NT2/D1 (cell line): Measurements from ENCODE around the gene CLCN5.

Source experiments
- DNase-seq: peaks from one replicate; pipeline ENCODE4 v3.0.0-alpha.2; 2011; ENCODE audit warnings: low read depth, low spot score
- H3K27me3 ChIP-seq: 2 replicates; pipeline ENCODE4 v1.6.0; 2011; ENCODE audit warnings: mild to moderate bottlenecking; ENCODE audit not compliant: insufficient read length, insufficient read depth
- H3K36me3 ChIP-seq: 2 replicates; pipeline ENCODE4 v1.6.1; 2011; ENCODE audit warnings: mild to moderate bottlenecking, low read length, mixed read lengths; ENCODE audit not compliant: insufficient read depth, insufficient read length
- H3K4me1 ChIP-seq: 2 replicates; pipeline ENCODE4 v1.5.1; 2011; ENCODE audit not compliant: insufficient read depth, insufficient read length
- H3K4me3 ChIP-seq: 2 replicates; pipeline ENCODE4 v1.5.1; 2011; ENCODE audit warnings: low read depth; ENCODE audit not compliant: insufficient read length
- H3K9ac ChIP-seq: 2 replicates; pipeline ENCODE4 v1.6.0; 2011; ENCODE audit warnings: low read depth; ENCODE audit not compliant: insufficient read length
- H3K9me3 ChIP-seq: 2 replicates; pipeline ENCODE4 v1.5.1; 2011; ENCODE audit warnings: mild to moderate bottlenecking, low read length; ENCODE audit not compliant: insufficient read depth
- SUZ12 ChIP-seq: IDR thresholded peaks from 2 replicates; pipeline ENCODE4 v1.6.1; 2011; ENCODE audit not compliant: insufficient read length, insufficient read depth; ENCODE audit errors: extremely low read depth
- YY1 ChIP-seq: IDR thresholded peaks from 2 replicates; pipeline ENCODE4 v1.6.1; 2011; ENCODE audit not compliant: insufficient read length, insufficient read depth
- ZNF274 ChIP-seq: IDR thresholded peaks from 2 replicates; pipeline ENCODE4 v1.6.1; 2011; ENCODE audit warnings: mild to moderate bottlenecking, low read depth, low read length

The CLCN5 gene

GRCh38 chrX:50036426-50036825 lies 114.0 kb downstream of the CLCN5 start:
- no peaks in the 10 kb centered on the region for H3K27me3 ChIP-seq
- no peak for DNase-seq
- no peaks in the 10 kb centered on the region for H3K36me3 ChIP-seq
- H3K9me3 ChIP-seq: no peaks in the 10 kb centered on the region
- H3K4me3 ChIP-seq: no peak overlapping the region
- no peak overlapping the region for H3K9ac ChIP-seq
- no peaks in the 10 kb centered on the region for H3K4me1 ChIP-seq
- TF ChIP-seq SUZ12 (no peak), YY1 (no peak), ZNF274 (no peak)

GRCh38 chrX:50045823-50046222 lies 123.4 kb downstream of the CLCN5 start:
- DNase-seq: no peak
- H3K27me3 ChIP-seq: no peaks in the 10 kb centered on the region
- no peak overlapping the region for H3K4me3 ChIP-seq
- H3K9ac ChIP-seq: no peak overlapping the region
- peaks cover 2% of the 10 kb centered on the region for H3K36me3 ChIP-seq
- no peaks in the 10 kb centered on the region for H3K9me3 ChIP-seq
- no peaks in the 10 kb centered on the region for H3K4me1 ChIP-seq
- TF ChIP-seq YY1: no peak
- TF ChIP-seq SUZ12: no peak
- no peak for TF ChIP-seq ZNF274

- Histone ChIP-seq H3K9ac (no peak overlapping the region), H3K9me3 (no peaks in the 10 kb centered on the region), H3K27me3 (no peaks in the 10 kb centered on the region), H3K4me3 (no peak overlapping the region), H3K4me1 (no peaks in the 10 kb centered on the region), H3K36me3 (no peaks in the 10 kb centered on the region)
- TF ChIP-seq SUZ12 (no peak), YY1 (no peak), ZNF274 (no peak)
- no peak for DNase-seq
These were observed 126.8 kb downstream of the CLCN5 start for GRCh38 chrX:50049228-50049627.

GRCh38 chrX:50054147-50054546 lies 131.8 kb downstream of the CLCN5 start:
- Histone ChIP-seq H3K36me3 (peaks cover 5% of the 10 kb centered on the region), H3K9ac (no peak overlapping the region), H3K9me3 (no peaks in the 10 kb centered on the region), H3K27me3 (no peaks in the 10 kb centered on the region), H3K4me3 (no peak overlapping the region), H3K4me1 (no peaks in the 10 kb centered on the region)
- TF ChIP-seq SUZ12: no peak
- no peak for TF ChIP-seq YY1
- no peak for TF ChIP-seq ZNF274
- DNase-seq: peak; percentile 22

- no peak for TF ChIP-seq ZNF274
- TF ChIP-seq SUZ12: no peak
- no peak for TF ChIP-seq YY1
- Histone ChIP-seq H3K27me3 (no peaks in the 10 kb centered on the region), H3K4me1 (peaks cover 2% of the 10 kb centered on the region), H3K9me3 (no peaks in the 10 kb centered on the region), H3K36me3 (peaks cover 2% of the 10 kb centered on the region), H3K4me3 (no peak overlapping the region), H3K9ac (no peak overlapping the region)
- no peak for DNase-seq
These were observed 144.0 kb downstream of the CLCN5 start for GRCh38 chrX:50066318-50066937.

- peaks cover 6% of the 10 kb centered on the region for H3K36me3 ChIP-seq
- no peak overlapping the region for H3K9ac ChIP-seq
- H3K4me3 ChIP-seq: no peak overlapping the region
- H3K4me1 ChIP-seq: peaks cover 2% of the 10 kb centered on the region
- no peak for TF ChIP-seq YY1
- no peak for TF ChIP-seq ZNF274
- no peak for TF ChIP-seq SUZ12
- peak; percentile 71 for DNase-seq
- H3K9me3 ChIP-seq: no peaks in the 10 kb centered on the region
- H3K27me3 ChIP-seq: no peaks in the 10 kb centered on the region
These were observed 145.3 kb downstream of the CLCN5 start for GRCh38 chrX:50067435-50068284.

- H3K9me3 ChIP-seq: no peaks in the 10 kb centered on the region
- H3K4me1 ChIP-seq: peaks cover 2% of the 10 kb centered on the region
- DNase-seq: no peak
- TF ChIP-seq SUZ12 (no peak), YY1 (no peak), ZNF274 (no peak)
- H3K4me3 ChIP-seq: no peak overlapping the region
- no peak overlapping the region for H3K9ac ChIP-seq
- peaks cover 11% of the 10 kb centered on the region for H3K36me3 ChIP-seq
- H3K27me3 ChIP-seq: no peaks in the 10 kb centered on the region
These were observed 145.8 kb downstream of the CLCN5 start for GRCh38 chrX:50068285-50068563.
